A673 (cell line): ENCODE results near the gene DPM2.

Experiments
- EZH2 ChIP-seq: fragments of 200-600 bp; sonication (generic); IDR thresholded peaks from 2 replicates; pipeline ENCODE4 v1.6.1; 2017; ENCODE audit warnings: borderline replicate concordance, low read depth, mild to moderate bottlenecking, mixed read lengths, antibody characterized with exemption, low read length; ENCODE audit not compliant: poor library complexity, severe bottlenecking
- TF ChIP-seq, protein P1 (sequence below): fragments of 300-800, 200-600 bp; sonication (generic); conservative IDR thresholded peaks from 2 replicates; pipeline ENCODE4 v1.5.1; 2017; ENCODE audit warnings: low read depth, mild to moderate bottlenecking, antibody characterized with exemption, low read length, moderate library complexity, mixed read lengths

DNA sequence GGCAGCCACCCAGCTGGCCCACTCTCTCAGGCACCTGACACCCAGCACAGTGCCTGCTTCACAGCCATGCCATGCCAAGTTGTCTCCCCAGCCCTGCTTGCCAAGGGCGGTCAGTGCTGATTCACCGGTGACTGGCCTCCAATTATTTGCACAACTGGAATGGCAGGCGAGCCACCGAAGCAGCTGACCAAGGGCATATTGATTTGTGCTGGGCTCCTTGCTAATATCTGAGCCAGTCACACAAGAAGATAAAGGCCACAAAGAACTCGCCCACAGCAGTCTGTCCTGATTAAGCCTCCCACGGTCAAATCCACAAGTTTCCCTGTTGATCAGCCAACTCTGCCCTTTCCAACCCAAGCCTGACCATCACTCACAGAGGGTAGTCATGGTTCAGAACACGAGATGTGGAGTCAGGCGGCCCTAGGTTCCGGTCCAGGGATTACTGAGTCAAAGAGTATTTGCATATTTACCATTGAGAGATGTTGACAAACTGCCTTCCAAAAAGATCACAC lies 49.5 kb upstream of the DPM2 start:
- TF ChIP-seq, protein P1, sequence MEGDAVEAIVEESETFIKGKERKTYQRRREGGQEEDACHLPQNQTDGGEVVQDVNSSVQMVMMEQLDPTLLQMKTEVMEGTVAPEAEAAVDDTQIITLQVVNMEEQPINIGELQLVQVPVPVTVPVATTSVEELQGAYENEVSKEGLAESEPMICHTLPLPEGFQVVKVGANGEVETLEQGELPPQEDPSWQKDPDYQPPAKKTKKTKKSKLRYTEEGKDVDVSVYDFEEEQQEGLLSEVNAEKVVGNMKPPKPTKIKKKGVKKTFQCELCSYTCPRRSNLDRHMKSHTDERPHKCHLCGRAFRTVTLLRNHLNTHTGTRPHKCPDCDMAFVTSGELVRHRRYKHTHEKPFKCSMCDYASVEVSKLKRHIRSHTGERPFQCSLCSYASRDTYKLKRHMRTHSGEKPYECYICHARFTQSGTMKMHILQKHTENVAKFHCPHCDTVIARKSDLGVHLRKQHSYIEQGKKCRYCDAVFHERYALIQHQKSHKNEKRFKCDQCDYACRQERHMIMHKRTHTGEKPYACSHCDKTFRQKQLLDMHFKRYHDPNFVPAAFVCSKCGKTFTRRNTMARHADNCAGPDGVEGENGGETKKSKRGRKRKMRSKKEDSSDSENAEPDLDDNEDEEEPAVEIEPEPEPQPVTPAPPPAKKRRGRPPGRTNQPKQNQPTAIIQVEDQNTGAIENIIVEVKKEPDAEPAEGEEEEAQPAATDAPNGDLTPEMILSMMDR = no peak
- no peak for TF ChIP-seq EZH2
